Measurements from ENCODE around the gene GOLGA1.
"Not testable (repeated sequence)": the region's sequence is repeated elsewhere in the genome, so short reads cannot be mapped to it uniquely, and the experiment has no call there.

Gene GOLGA1

DNA sequence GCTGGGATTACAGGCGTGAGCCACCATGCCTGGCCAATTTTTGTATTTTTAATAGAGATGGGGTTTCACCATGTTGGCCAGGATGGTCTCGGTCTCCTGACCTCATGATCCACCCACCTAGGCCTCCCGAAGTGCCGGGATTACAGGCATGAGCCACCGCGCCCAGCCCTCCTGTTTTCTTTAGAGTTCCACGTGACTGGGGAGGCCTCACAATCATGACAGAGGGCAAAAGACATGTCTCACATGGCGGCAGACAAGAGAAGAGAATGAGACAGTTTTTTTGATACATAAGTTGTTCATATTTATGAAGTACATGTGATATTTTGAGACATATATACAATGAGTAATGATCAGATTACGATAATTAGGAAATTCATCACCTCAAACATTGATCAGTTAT lies 94.4 kb downstream of the GOLGA1 start:
- H3K4me1 Mint-ChIP-seq, result not testable (repeated sequence)

DNA sequence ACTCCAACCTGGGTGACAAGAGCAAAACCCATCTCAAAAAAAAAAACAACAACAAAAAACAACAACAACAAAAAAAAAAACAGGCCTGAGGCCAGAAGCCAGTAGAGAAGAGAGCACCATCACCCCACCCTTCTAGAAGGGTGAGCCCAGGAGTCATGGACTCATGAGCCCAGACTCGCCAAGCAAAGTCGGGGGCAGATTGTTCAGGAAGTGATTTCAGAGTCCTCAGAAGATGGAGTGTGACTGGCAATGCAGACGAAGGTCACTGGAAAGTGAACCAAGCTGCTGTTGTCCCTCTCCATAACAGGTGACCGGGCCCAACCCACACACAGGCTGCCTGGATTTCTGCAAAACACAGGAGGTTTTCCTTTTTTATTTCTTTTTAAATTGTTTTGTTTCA lies 96.6 kb downstream of the GOLGA1 start:
- peaks cover 9% of the 10 kb centered on the region for H3K27me3 Mint-ChIP-seq
- no peak overlapping the region for H3K27ac Mint-ChIP-seq (ENCODE audit: low read depth)
- H3K36me3 Mint-ChIP-seq (ENCODE audit: insufficient read depth), result no peaks in the 10 kb centered on the region
- H3K9me3 Mint-ChIP-seq, result no peaks in the 10 kb centered on the region
- H3K4me1 Mint-ChIP-seq, result no peaks in the 10 kb centered on the region
- ATAC-seq (replicated peaks; ENCODE audit: extremely low read depth, poor library complexity, severe bottlenecking) (no peak), DNase-seq (ENCODE audit: low spot score in 2 of 2) (no peak)
- no peak overlapping the region for H3K4me3 Mint-ChIP-seq

More for the DNA sequence above, 94.4 kb downstream of the GOLGA1 start:
- not testable (repeated sequence) for ATAC-seq (replicated peaks; ENCODE audit: extremely low read depth, poor library complexity, severe bottlenecking); H3K4me3 Mint-ChIP-seq; H3K27me3 Mint-ChIP-seq; H3K27ac Mint-ChIP-seq (ENCODE audit: low read depth); DNase-seq (ENCODE audit: low spot score in 2 of 2); H3K9me3 Mint-ChIP-seq; H3K36me3 Mint-ChIP-seq (ENCODE audit: insufficient read depth)

DNA sequence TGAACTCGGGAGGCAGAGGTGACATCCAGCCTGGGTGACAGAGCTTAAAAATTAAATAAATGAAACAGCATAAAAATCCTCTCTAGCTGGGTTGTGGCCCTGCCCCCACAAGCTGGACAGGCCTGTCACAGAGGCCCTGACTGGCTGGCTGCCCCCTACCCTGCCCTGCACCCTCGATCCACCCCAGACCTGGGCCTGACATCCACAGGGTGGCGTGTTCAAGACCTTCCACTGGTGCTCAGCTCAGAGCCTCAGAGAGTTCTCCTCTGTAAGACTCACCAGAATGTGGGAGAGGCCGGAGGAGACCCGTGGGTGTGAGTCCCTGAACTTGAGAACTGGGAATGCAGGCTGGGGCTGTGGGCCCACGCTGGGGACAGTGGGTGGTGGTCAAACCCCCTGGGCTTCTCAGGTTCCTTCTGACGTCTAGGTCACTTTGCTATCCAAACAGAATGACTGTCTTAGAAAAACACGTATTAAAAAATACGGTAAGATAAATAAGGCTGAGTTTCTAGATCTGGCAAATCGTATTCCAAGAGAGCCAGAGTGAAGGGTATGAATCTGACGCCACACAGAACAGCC lies 97.3 kb downstream of the GOLGA1 start:
- ATAC-seq (replicated peaks; ENCODE audit: extremely low read depth, poor library complexity, severe bottlenecking), result no peak
- H3K36me3 Mint-ChIP-seq (ENCODE audit: insufficient read depth), result no peaks in the 10 kb centered on the region
- no peaks in the 10 kb centered on the region for H3K9me3 Mint-ChIP-seq
- no peak overlapping the region for H3K4me3 Mint-ChIP-seq
- H3K27me3 Mint-ChIP-seq, result peaks cover 9% of the 10 kb centered on the region
- no peak overlapping the region for H3K27ac Mint-ChIP-seq (ENCODE audit: low read depth)
- H3K4me1 Mint-ChIP-seq, result no peaks in the 10 kb centered on the region
- no peak for DNase-seq (ENCODE audit: low spot score in 2 of 2)

DNA sequence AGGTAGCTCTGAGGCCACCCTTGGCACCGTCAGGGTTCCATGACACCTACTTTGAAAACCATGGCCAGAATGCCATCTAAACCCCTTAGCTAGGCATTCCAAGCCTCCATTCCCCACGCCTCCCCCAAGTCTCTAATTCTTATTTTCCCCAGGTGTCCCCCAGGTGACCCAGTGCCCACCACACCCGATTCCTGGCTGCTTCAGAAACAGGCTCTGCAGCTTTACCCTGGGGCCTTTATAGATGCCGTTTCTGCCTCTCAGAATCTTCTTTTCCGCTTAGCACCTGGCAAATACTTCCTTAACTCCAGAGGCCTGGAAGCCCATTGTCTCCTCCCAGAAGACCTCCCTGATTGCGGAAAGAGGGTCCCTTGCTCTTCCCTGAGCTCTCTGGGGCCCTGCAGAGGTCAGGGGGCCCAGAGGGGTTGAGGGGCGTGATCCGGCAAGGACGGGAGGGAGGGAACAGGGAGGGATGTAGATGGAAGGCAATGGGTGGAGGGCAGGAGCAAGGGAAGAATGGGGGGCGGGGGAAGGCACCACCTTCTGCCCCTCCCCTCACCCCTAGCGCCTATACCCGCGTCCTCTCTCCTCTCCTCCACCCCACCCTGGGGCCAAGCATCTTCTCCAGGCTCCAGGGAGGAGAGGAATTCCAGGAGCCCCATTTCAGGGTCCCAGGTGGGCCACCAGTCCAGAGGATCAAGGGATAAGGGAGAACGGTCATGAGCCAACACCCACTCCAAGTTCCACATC lies 99.6 kb downstream of the GOLGA1 start:
- Mint-ChIP-seq H3K36me3 (ENCODE audit: insufficient read depth) (no peaks in the 10 kb centered on the region), H3K4me1 (no peaks in the 10 kb centered on the region), H3K27ac (ENCODE audit: low read depth) (no peak overlapping the region), H3K4me3 (no peak overlapping the region), H3K27me3 (peaks cover 9% of the 10 kb centered on the region), H3K9me3 (no peaks in the 10 kb centered on the region)
- ATAC-seq (replicated peaks; ENCODE audit: extremely low read depth, poor library complexity, severe bottlenecking) (no peak), DNase-seq (ENCODE audit: low spot score in 2 of 2) (no peak)

DNA sequence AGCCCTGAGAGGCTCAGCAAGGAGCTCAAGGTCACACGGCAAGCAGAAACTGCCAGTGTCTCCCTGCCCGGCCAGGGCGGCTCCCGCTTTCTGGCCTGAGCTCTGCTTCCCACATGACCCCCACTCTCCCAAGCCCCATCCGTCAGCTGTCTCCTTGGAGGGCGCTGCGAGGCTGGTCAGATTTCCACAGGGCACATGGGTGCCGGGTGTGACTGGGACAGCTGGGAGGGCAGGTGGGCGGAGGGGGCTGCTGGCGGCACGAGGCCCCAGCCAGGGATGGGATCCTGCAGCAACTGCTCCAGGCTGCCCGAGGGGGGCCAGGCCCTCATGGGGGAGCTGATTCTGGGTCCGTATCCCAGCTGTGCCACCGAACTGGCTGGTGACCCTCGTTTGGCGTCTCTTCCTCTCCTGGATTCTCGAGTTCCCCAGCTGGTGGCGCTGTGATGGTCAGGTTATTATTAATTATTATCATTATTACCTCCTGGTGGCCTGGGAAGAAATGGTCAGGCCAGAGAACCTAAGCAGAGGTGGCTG lies 100.5 kb downstream of the GOLGA1 start:
- no peak for ATAC-seq (replicated peaks; ENCODE audit: extremely low read depth, poor library complexity, severe bottlenecking)

DNA sequence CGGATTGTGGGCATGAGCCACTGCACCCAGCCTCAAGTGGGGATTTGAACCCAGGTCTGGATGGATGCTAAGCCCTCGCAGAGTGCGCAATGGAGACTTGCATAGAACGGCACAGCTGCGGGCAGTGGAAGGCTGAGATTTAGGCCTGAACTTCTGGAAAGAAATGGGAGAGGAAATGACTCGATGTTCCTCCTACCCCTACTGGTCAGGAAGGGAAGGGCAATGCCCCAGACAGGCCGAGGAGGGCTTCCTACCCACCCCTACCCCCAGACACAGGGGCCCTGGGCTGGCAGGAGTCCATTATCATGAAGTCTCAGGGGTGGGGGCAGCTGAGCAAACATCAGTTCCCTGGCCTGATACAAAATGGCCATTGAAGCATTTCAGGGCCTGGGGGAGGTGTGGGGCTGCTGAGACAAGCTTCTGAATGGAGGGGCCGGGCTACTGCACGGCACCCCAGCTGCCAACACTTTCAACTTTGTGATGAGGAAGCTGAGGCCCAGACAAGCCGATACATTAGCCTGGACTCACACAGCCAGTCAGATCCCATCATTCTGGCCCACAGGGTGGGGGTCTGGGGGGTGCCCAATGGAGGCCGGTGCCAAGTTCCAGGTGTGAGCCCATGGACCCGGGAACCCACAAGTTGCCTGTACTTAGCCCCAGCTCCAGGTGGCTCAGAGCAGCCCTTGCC lies 101.1 kb downstream of the GOLGA1 start:
- Mint-ChIP-seq H3K36me3 (ENCODE audit: insufficient read depth) (no peaks in the 10 kb centered on the region), H3K9me3 (no peaks in the 10 kb centered on the region), H3K4me3 (no peak overlapping the region), H3K27me3 (no peaks in the 10 kb centered on the region), H3K27ac (ENCODE audit: low read depth) (no peak overlapping the region), H3K4me1 (no peaks in the 10 kb centered on the region)
- DNase-seq (ENCODE audit: low spot score in 2 of 2), result no peak
- no peak for ATAC-seq (replicated peaks; ENCODE audit: extremely low read depth, poor library complexity, severe bottlenecking)

More for the DNA sequence above, 100.5 kb downstream of the GOLGA1 start:
- H3K36me3 Mint-ChIP-seq (ENCODE audit: insufficient read depth), result no peaks in the 10 kb centered on the region
- no peak overlapping the region for H3K4me3 Mint-ChIP-seq
- H3K4me1 Mint-ChIP-seq, result no peaks in the 10 kb centered on the region
- H3K9me3 Mint-ChIP-seq, result no peaks in the 10 kb centered on the region
- no peak overlapping the region for H3K27ac Mint-ChIP-seq (ENCODE audit: low read depth)
- H3K27me3 Mint-ChIP-seq, result peaks cover under 1% of the 10 kb centered on the region
- DNase-seq (ENCODE audit: low spot score in 2 of 2), result no peak

DNA sequence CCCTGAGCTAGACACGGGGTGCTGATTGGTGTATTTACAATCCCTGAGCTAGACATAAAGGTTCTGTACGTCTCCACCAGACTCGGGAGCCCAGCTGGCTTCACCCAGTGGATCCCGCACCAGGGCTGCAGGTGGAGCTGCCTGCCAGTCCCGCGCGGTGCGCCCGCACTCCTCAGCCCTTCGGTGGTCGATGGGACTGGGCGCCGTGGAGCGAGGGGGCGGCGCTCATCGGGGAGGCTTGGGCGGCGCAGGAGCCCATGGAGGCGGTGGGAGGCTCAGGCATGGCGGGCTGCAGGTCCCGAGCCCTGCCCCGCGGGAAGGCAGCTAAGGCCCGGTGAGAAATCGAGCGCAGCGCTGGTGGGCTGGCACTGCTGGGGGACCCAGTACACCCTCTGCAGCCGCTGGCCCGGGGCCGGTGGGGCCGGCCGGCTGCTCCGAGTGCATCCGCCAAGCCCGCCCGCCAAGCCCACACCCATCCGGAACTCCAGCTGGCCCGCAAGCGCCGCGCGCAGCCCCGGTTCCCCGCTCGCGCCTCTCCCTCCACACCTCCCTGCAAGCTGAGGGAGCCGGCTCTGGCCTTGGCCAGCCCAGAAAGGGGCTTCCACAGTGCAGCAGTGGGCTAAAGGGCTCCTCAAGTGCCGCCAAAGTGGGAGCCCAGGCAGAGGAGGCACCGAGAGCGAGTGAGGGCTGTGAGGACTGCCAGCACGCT lies 102.2 kb downstream of the GOLGA1 start:
- H3K36me3 Mint-ChIP-seq (ENCODE audit: insufficient read depth); H3K27me3 Mint-ChIP-seq; H3K9me3 Mint-ChIP-seq; ATAC-seq (replicated peaks; ENCODE audit: extremely low read depth, poor library complexity, severe bottlenecking); H3K4me3 Mint-ChIP-seq; DNase-seq (ENCODE audit: low spot score in 2 of 2); H3K27ac Mint-ChIP-seq (ENCODE audit: low read depth); H3K4me1 Mint-ChIP-seq: not testable (repeated sequence)

DNA sequence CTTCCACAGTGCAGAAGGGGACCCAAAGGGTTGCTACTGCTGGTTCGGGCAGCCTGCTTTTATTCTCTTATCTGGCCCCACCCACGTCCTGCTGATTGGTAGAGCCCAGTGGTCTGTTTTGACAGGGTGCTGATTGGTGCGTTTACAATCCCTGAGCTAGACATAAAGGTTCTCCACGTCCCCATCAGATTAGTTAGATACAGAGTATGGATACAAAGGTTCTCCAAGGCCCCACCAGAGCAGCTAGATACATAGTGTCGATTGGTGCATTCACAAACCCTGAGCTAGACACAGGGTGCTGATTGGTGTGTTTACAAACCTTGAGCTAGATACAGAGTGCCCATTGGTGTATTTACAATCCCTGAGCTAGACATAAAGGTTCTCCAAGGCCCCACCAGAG lies 102.8 kb downstream of the GOLGA1 start:
- DNase-seq (ENCODE audit: low spot score in 2 of 2); H3K27me3 Mint-ChIP-seq; H3K27ac Mint-ChIP-seq (ENCODE audit: low read depth); H3K4me3 Mint-ChIP-seq; H3K9me3 Mint-ChIP-seq; H3K36me3 Mint-ChIP-seq (ENCODE audit: insufficient read depth); H3K4me1 Mint-ChIP-seq; ATAC-seq (replicated peaks; ENCODE audit: extremely low read depth, poor library complexity, severe bottlenecking): not testable (repeated sequence)

DNA sequence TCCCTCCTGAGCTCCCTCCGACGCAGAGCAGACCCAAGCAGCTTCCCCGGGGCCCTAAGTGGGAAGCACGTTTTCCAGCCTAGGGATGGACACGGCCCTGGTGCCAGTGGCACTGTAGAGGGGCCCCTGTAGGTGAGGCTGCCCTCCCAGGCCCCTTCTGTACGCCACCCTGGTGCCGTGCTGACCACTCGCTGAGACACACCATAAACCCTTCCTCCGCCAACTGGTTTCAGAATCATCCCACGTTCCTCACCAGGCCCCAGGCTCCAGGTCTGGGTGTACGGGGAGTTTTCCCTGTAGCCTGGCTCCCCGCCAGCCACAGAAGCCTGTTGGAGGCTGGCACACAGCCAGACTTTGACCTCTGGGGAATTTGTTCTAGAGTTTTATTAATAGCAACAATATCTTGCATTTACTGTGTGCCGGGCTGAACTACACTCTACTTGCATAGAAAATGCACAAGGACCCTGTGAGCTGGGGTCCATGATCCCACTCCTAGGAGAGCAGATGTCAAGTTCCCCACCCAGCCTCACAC lies 105.8 kb downstream of the GOLGA1 start:
- no peaks in the 10 kb centered on the region for H3K27me3 Mint-ChIP-seq
- H3K36me3 Mint-ChIP-seq (ENCODE audit: insufficient read depth), result no peaks in the 10 kb centered on the region
- DNase-seq (ENCODE audit: low spot score in 2 of 2) (no peak), ATAC-seq (replicated peaks; ENCODE audit: extremely low read depth, poor library complexity, severe bottlenecking) (no peak)
- H3K9me3 Mint-ChIP-seq, result no peaks in the 10 kb centered on the region
- no peaks in the 10 kb centered on the region for H3K4me1 Mint-ChIP-seq
- no peak overlapping the region for H3K27ac Mint-ChIP-seq (ENCODE audit: low read depth)
- H3K4me3 Mint-ChIP-seq, result no peak overlapping the region

DNA sequence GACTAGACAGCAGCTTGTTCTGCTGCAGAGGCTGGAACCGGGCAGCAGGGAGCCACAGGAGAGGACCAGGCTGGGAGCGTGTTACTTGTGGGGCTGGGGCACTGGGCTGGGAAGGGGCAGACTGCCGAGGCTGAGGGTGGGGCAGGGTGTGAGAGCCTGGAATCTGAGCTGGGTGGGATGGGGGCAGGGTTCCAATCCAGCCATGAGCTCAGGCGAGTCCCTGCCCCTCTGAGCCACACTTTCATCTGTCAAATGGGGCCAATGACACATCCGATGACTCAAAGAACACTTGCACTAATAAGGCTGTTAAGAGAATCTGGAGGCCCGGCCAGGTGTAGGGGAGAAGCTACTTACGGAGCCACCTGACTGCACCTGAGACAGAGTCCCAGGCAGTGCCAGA lies 106.3 kb downstream of the GOLGA1 start:
- ATAC-seq (replicated peaks; ENCODE audit: extremely low read depth, poor library complexity, severe bottlenecking) (no peak), DNase-seq (ENCODE audit: low spot score in 2 of 2) (no peak)
- no peak overlapping the region for H3K4me3 Mint-ChIP-seq
- H3K9me3 Mint-ChIP-seq, result no peaks in the 10 kb centered on the region
- no peaks in the 10 kb centered on the region for H3K27me3 Mint-ChIP-seq
- no peaks in the 10 kb centered on the region for H3K36me3 Mint-ChIP-seq (ENCODE audit: insufficient read depth)
- no peak overlapping the region for H3K27ac Mint-ChIP-seq (ENCODE audit: low read depth)
- no peaks in the 10 kb centered on the region for H3K4me1 Mint-ChIP-seq

DNA sequence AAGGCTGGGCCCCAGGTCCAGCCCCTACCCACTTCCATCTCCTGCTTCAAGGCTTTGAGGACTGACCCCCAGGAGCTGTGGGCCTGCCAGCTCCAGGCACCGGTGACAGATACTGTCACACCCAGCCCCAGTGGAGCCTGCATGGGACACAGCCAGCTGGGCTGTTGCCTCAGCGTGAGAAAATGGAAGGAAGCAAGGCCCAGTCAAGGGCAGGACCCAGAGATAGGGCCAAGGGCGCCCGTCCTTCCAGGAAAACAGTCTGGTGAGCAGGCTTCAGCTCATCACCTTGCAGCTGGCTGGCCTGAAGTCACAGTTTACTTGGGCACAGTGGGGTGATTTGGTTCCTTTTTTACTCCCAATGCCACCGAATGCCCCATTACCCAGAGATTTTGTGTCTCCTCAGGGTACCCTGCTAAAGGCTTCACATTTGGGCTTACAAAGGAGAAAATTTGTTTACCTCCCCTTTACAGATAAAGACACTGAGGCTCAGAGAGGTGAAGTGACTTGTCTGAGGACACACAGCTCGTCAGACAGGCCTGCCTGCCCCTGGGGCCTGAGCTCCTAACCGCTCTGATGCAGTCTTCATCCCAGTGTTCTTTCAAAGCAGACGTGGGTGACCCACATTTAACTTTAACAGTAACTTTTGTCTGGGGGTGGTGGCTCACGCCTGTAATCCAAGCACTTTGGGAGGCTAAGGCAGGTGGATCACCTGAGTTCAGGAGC lies 109.1 kb downstream of the GOLGA1 start:
- Mint-ChIP-seq H3K9me3 (no peaks in the 10 kb centered on the region), H3K4me1 (no peaks in the 10 kb centered on the region), H3K27me3 (no peaks in the 10 kb centered on the region), H3K36me3 (ENCODE audit: insufficient read depth) (no peaks in the 10 kb centered on the region), H3K4me3 (no peak overlapping the region), H3K27ac (ENCODE audit: low read depth) (no peak overlapping the region)
- DNase-seq (ENCODE audit: low spot score in 2 of 2), result no peak
- no peak for ATAC-seq (replicated peaks; ENCODE audit: extremely low read depth, poor library complexity, severe bottlenecking)

DNA sequence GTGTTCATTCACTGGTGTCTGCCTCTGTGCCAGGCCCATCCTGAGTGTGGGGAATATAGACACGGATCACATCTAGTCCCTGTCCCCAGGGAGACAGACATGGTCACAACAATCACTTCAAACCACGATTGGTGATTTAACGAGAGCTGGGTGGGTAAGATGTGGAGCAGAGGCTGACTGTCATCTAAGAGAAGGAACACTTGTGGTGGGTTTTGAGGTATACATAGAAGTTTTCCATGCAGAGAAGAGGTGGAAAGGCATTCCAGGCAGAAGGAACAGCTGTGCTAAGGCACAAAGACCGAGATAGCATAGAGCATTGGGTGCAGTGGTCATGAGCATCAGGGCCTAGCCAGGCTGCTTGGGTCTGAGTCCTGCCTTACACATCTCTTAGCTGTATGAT lies 110.3 kb downstream of the GOLGA1 start:
- no peaks in the 10 kb centered on the region for H3K9me3 Mint-ChIP-seq
- ATAC-seq (replicated peaks; ENCODE audit: extremely low read depth, poor library complexity, severe bottlenecking) (no peak), DNase-seq (ENCODE audit: low spot score in 2 of 2) (no peak)
- no peaks in the 10 kb centered on the region for H3K4me1 Mint-ChIP-seq
- H3K27me3 Mint-ChIP-seq, result no peaks in the 10 kb centered on the region
- no peak overlapping the region for H3K27ac Mint-ChIP-seq (ENCODE audit: low read depth)
- no peak overlapping the region for H3K4me3 Mint-ChIP-seq
- H3K36me3 Mint-ChIP-seq (ENCODE audit: insufficient read depth), result no peaks in the 10 kb centered on the region
